HepG2 (cell line): ENCODE results near the gene MISFA. TPM values are rescaled to one million over a fixed set of nuclear protein-coding genes. Genes with fewer than 3 reads are reported as not detected.

Source experiments
- BHLHE40 ChIP-seq: IDR thresholded peaks from 2 replicates; pipeline ENCODE4 v1.6.1; 2011; ENCODE audit warnings: low read length, improper control_type of control experiment
- FIP1L1 ChIP-seq: fragments of 200-400 bp; formaldehyde crosslinking; IDR thresholded peaks from 2 replicates; pipeline ENCODE4 v1.6.1; 2018; ENCODE audit warnings: low read depth, mild to moderate bottlenecking, low read length, moderate library complexity, borderline replicate concordance; ENCODE audit not compliant: insufficient read depth
- HDAC6 ChIP-seq: fragments of 200-600 bp; sonication (generic); IDR thresholded peaks from 2 replicates; pipeline ENCODE4 v1.7.0; 2017; ENCODE audit warnings: mild to moderate bottlenecking, antibody characterized with exemption, low read length, low read depth
- HMG20B ChIP-seq: conservative IDR thresholded peaks from 2 replicates; pipeline ENCODE4 v1.6.1; 2016; ENCODE audit warnings: missing genetic modification reagents, missing compliant biosample characterization
- MYC ChIP-seq: sonication (generic); formaldehyde crosslinking; IDR thresholded peaks from 2 replicates; pipeline ENCODE4 v1.9.0; 2021; ENCODE audit warnings: missing genetic modification reagents, borderline replicate concordance
- NFAT5 ChIP-seq: sonication (generic); formaldehyde crosslinking; IDR thresholded peaks from 2 replicates; pipeline ENCODE4 v1.4.0; 2020; ENCODE audit warnings: missing genetic modification reagents
- NONO ChIP-seq, 2 experiments: fragments of 450-650 bp in 1 of 2; sonication (generic) in 1 of 2; formaldehyde crosslinking in 1 of 2; IDR thresholded peaks in 1 of 2; conservative IDR thresholded peaks in 1 of 2; 2 replicates each; pipeline versions ENCODE4 v1.6.1 to v1.8.0; 2017 to 2022; ENCODE audit warnings: mild to moderate bottlenecking in 1 of 2, missing genetic modification reagents in 1 of 2, moderate library complexity in 1 of 2
- PAXIP1 ChIP-seq: sonication (generic); formaldehyde crosslinking; conservative IDR thresholded peaks from 2 replicates; pipeline ENCODE4 v1.4.0; 2020; ENCODE audit warnings: mild to moderate bottlenecking, missing genetic modification reagents, moderate library complexity
- REPIN1 ChIP-seq: sonication (generic); formaldehyde crosslinking; IDR thresholded peaks from 2 replicates; pipeline ENCODE4 v1.8.0; 2022; ENCODE audit warnings: missing genetic modification reagents, low read depth, mild to moderate bottlenecking, borderline replicate concordance
- SAP130 ChIP-seq: IDR thresholded peaks from 2 replicates; pipeline ENCODE4 v1.6.1; 2016; ENCODE audit warnings: low read depth
- SP5 ChIP-seq: IDR thresholded peaks from 2 replicates; pipeline ENCODE4 v1.6.1; 2016; ENCODE audit warnings: low read depth, borderline replicate concordance
- ZNF431 ChIP-seq: sonication (generic); formaldehyde crosslinking; IDR thresholded peaks from 2 replicates; pipeline ENCODE4 v1.9.0; 2022; ENCODE audit warnings: missing genetic modification reagents, low read depth, mild to moderate bottlenecking, borderline replicate concordance
- ZNF501 ChIP-seq: sonication (generic); formaldehyde crosslinking; IDR thresholded peaks from 2 replicates; pipeline ENCODE4 v1.5.1; 2020; ENCODE audit warnings: mild to moderate bottlenecking, moderate library complexity, missing genetic modification reagents
- ZNF672 ChIP-seq: sonication (generic); formaldehyde crosslinking; IDR thresholded peaks from 2 replicates; pipeline ENCODE4 v1.8.1; 2022; ENCODE audit warnings: missing genetic modification reagents
- ZNF816 ChIP-seq: sonication (generic); formaldehyde crosslinking; IDR thresholded peaks from 2 replicates; pipeline ENCODE4 v1.8.0; 2022; ENCODE audit warnings: missing genetic modification reagents, mild to moderate bottlenecking, borderline replicate concordance
- ZZZ3 ChIP-seq: sonication (generic); formaldehyde crosslinking; IDR thresholded peaks from 2 replicates; pipeline ENCODE4 v1.4.0; 2020; ENCODE audit warnings: missing genetic modification reagents, mild to moderate bottlenecking, borderline replicate concordance
- polyA plus RNA-seq, 8 experiments: library from polyadenylated mRNA; depleted of rRNA in 3 of 8; stranded (reverse) in 7 of 8; unstranded in 1 of 8; fragments of >200 nt; fragmentation: Illumina TruSeq in 4 of 8; extraction: Trizol in 4 of 8; gene quantifications; 2 replicates each; pipeline versions ENCODE4 v1.2.1 to v1.2.3, GENCODE V29; 2011 to 2016; ENCODE audit warnings: low read depth in 4 of 8, missing spikeins in 1 of 8, mixed read lengths in 1 of 8; ENCODE audit not compliant: insufficient read depth in 1 of 8
- total RNA-seq, 5 experiments: library from RNA; depleted of rRNA; stranded (reverse); fragments of >200 nt; fragmentation: Illumina TruSeq; extraction: Trizol; gene quantifications; 2 replicates each; pipeline ENCODE4 v1.2.3, GENCODE V29; 2016; ENCODE audit warnings: low read depth in 1 of 5
- TF ChIP-seq, protein P1 (sequence below): sonication (generic); formaldehyde crosslinking; IDR thresholded peaks from 2 replicates; pipeline ENCODE4 v1.5.1; 2020; ENCODE audit warnings: missing genetic modification reagents, mild to moderate bottlenecking, borderline replicate concordance

Gene MISFA
- total and polyA plus RNA-seq, 2 of the 13 experiments (the other 11 are each of a cell fraction or from before 2014, with no cell fraction given) = 1.4 to 5.4 TPM

DNA sequence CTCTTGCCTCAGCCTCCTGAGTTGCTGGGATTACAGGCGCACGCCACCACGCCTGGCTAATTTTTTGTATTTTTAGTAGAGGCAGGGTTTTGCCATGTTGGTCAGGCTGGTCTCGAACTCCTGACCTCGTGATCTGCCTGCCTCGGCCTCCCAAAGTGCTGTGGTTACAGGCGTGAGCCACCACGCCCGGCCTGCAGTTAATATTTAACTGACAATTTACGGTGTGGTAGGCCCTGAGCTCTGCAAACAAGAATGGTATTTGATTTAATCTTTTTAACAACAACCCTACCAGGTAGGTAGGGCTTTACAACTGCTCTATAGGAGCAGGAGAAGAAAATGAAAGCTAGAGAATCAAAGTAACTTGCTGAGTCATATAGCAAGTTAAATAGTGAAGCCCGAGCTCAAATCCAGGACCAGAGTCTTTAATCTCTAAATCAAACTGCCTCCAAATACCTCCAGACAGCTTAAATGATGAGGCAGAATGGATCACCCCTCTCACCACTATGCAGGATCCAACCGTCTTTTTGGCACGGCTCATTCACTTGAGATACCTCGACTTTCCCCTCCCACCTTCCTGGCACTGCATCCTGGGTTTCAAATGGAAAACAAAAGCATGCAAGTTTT is 20.5 kb upstream of the MISFA start (continued):
- TF ChIP-seq ZNF816 = no peak
- no peak for TF ChIP-seq BHLHE40
- TF ChIP-seq SP5 (CRISPR knock-in tag) = peak; percentile 10; the same call in 1 of the 2 replicates
- peak; percentile 65 for TF ChIP-seq SAP130
- peak; percentile 63 for TF ChIP-seq PAXIP1 (CRISPR knock-in tag)
- TF ChIP-seq NFAT5 (CRISPR knock-in tag) = no peak
- TF ChIP-seq FIP1L1 = no peak
- TF ChIP-seq ZNF431 (CRISPR knock-in tag) = no peak
- TF ChIP-seq ZZZ3 (CRISPR knock-in tag) = no peak
- no peak for TF ChIP-seq HDAC6
- TF ChIP-seq, protein P1, sequence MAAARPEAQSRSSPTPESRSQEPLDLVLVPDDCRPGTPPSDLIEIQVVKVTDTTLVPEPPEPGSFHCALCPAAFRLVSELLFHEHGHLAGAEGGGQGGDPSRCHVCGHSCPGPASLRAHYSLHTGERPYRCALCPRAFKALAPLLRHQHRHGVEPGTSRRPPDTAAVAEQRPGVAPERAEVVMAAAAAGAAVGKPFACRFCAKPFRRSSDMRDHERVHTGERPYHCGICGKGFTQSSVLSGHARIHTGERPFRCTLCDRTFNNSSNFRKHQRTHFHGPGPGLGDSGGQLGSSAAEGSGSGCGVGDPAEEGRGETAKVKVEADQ (CRISPR knock-in tag) = no peak
- TF ChIP-seq REPIN1 (CRISPR knock-in tag) = peak; percentile 83; the same call in 1 of the 2 replicates
- TF ChIP-seq MYC (CRISPR knock-in tag) = peak; percentile 34; the same call in 1 of the 2 replicates
- no peak for TF ChIP-seq ZNF672 (CRISPR knock-in tag)
- no peak for TF ChIP-seq HMG20B (CRISPR knock-in tag)
- TF ChIP-seq ZNF501 (CRISPR knock-in tag) = peak; percentile 72; the same call in 1 of the 2 replicates
- TF ChIP-seq NONO (IDR thresholded peaks at IDR 0.05) = no peak
- no peak for TF ChIP-seq NONO (CRISPR knock-in tag; conservative IDR thresholded peaks at IDR 0.05)
